Astrocyte (in vitro differentiated cells and primary cell): ENCODE results near the gene WDR7. TPM values are rescaled to one million over a fixed set of nuclear protein-coding genes. Genes with fewer than 3 reads are reported as not detected.

Source experiments
- DNase-seq: peaks from one replicate; pipeline ENCODE4 v3.0.0-alpha.2; 2010; ENCODE audit warnings: low read depth
- FAIRE-seq: peaks from 2 replicates; lab custom pipeline; 2011; peaks lifted over from hg19 to GRCh38; lab: Jason Lieb, UNC
- H2AFZ ChIP-seq: 2 replicates; pipeline ENCODE4 v1.6.0; 2012; ENCODE audit warnings: low read depth, low read length, inconsistent platforms
- H3K27ac ChIP-seq: 2 replicates; pipeline ENCODE4 v1.5.1; 2011; ENCODE audit warnings: low read depth, low read length, inconsistent platforms
- H3K27me3 ChIP-seq: 2 replicates; pipeline ENCODE4 v1.6.0; 2011; ENCODE audit warnings: low read length, inconsistent platforms; ENCODE audit not compliant: insufficient read depth
- H3K36me3 ChIP-seq: 2 replicates; pipeline ENCODE4 v1.5.1; 2011; ENCODE audit warnings: low read length, inconsistent platforms; ENCODE audit not compliant: insufficient read depth
- H3K4me1 ChIP-seq: 2 replicates; pipeline ENCODE4 v1.5.1; 2011; ENCODE audit warnings: low read length, inconsistent platforms; ENCODE audit not compliant: insufficient read depth
- H3K4me2 ChIP-seq: 2 replicates; pipeline ENCODE4 v1.6.0; 2012; ENCODE audit warnings: low read length, inconsistent platforms
- H3K4me3 ChIP-seq: 2 replicates; pipeline ENCODE4 v1.5.1; 2011; ENCODE audit warnings: low read depth, mild to moderate bottlenecking, low read length, inconsistent platforms; ENCODE audit not compliant: insufficient read depth
- H3K79me2 ChIP-seq: 2 replicates; pipeline ENCODE4 v1.6.0; 2012; ENCODE audit warnings: mild to moderate bottlenecking, low read length, inconsistent platforms; ENCODE audit not compliant: insufficient read depth
- H3K9ac ChIP-seq: 2 replicates; pipeline ENCODE4 v1.6.0; 2012; ENCODE audit warnings: mild to moderate bottlenecking, low read length, inconsistent platforms
- H3K9me3 ChIP-seq: 2 replicates; pipeline ENCODE4 v1.5.1; 2012; ENCODE audit warnings: low read depth, mild to moderate bottlenecking, low read length, inconsistent platforms; ENCODE audit not compliant: insufficient read depth
- H4K20me1 ChIP-seq: 2 replicates; pipeline ENCODE4 v1.6.0; 2012; ENCODE audit warnings: low read length, inconsistent platforms; ENCODE audit not compliant: insufficient read depth
- H3K27ac Mint-ChIP-seq: one replicate; pipeline ENCODE4 v1.8.0; 2021; ENCODE audit warnings: mild to moderate bottlenecking, mixed read lengths; ENCODE audit not compliant: unreplicated experiment
- H3K27me3 Mint-ChIP-seq: one replicate; pipeline ENCODE4 v1.8.0; 2021; ENCODE audit warnings: low read depth, mixed read lengths; ENCODE audit not compliant: unreplicated experiment
- H3K36me3 Mint-ChIP-seq: one replicate; pipeline ENCODE4 v1.8.0; 2021; ENCODE audit warnings: low read depth, mixed read lengths; ENCODE audit not compliant: unreplicated experiment
- H3K4me1 Mint-ChIP-seq: one replicate; pipeline ENCODE4 v1.8.0; 2021; ENCODE audit warnings: low read depth, mixed read lengths; ENCODE audit not compliant: unreplicated experiment
- H3K4me3 Mint-ChIP-seq: one replicate; pipeline ENCODE4 v1.8.0; 2021; ENCODE audit warnings: mild to moderate bottlenecking, moderate library complexity, mixed read lengths; ENCODE audit not compliant: unreplicated experiment
- H3K9me3 Mint-ChIP-seq: one replicate; pipeline ENCODE4 v1.8.0; 2021; ENCODE audit warnings: mild to moderate bottlenecking, mixed read lengths; ENCODE audit not compliant: unreplicated experiment
- CTCF ChIP-seq: IDR thresholded peaks from 2 replicates; pipeline ENCODE4 v1.5.1; 2011; ENCODE audit warnings: low read depth, mild to moderate bottlenecking, inconsistent platforms, low read length, moderate library complexity; ENCODE audit not compliant: insufficient read depth
- EZH2 ChIP-seq: IDR thresholded peaks from 2 replicates; pipeline ENCODE4 v1.6.1; 2012; ENCODE audit warnings: mild to moderate bottlenecking, low read length, inconsistent platforms; ENCODE audit not compliant: insufficient read depth
- total RNA-seq: library from RNA; stranded (reverse); gene quantifications from 2 replicates; pipeline ENCODE4 v1.2.1, GENCODE V29; 2021

Gene WDR7
- total RNA-seq, 1 donor from 2014 or later, result 16.9 TPM

DNA sequence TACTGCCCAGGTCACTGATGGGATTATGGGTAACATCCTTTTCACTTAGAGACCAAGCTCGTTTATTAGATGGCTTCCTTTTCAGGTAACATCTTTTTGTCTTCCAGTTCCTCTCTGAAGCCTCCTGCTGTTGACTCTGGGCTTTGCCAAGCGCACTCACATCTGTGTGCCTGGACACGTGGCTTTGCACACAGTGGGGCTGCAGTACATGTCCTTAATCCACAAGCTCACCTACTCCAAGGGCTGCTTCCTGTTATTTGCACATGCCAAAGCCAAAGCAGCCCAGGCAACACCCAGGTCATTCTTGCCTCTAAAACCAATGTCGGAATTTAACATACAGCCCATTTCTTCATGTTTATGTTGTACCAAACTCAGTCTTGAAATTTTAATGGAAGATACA, 371.6 kb downstream of the WDR7 start:
- DNase-seq, result no peak
- H3K4me2 ChIP-seq, result no peak overlapping the region
- H3K27me3 ChIP-seq, result no peaks in the 10 kb centered on the region
- no peaks in the 10 kb centered on the region for H3K9me3 ChIP-seq
- no peaks in the 10 kb centered on the region for H4K20me1 ChIP-seq
- no peaks in the 10 kb centered on the region for H3K4me1 ChIP-seq
- Mint-ChIP-seq H3K4me3 (no peak overlapping the region), H3K9me3 (no peaks in the 10 kb centered on the region), H3K4me1 (peaks cover 7% of the 10 kb centered on the region), H3K27ac (no peak overlapping the region), H3K36me3 (peaks cover 5% of the 10 kb centered on the region), H3K27me3 (peaks cover 1% of the 10 kb centered on the region)
- H3K79me2 ChIP-seq, result no peaks in the 10 kb centered on the region
- H3K4me3 ChIP-seq, result no peak overlapping the region
- TF ChIP-seq EZH2, result no peak
- no peak for TF ChIP-seq CTCF
- H3K9ac ChIP-seq, result no peak overlapping the region
- no peak overlapping the region for H3K27ac ChIP-seq
- no peak for FAIRE-seq
- no peaks in the 10 kb centered on the region for H3K36me3 ChIP-seq
- no peak overlapping the region for H2AFZ ChIP-seq

DNA sequence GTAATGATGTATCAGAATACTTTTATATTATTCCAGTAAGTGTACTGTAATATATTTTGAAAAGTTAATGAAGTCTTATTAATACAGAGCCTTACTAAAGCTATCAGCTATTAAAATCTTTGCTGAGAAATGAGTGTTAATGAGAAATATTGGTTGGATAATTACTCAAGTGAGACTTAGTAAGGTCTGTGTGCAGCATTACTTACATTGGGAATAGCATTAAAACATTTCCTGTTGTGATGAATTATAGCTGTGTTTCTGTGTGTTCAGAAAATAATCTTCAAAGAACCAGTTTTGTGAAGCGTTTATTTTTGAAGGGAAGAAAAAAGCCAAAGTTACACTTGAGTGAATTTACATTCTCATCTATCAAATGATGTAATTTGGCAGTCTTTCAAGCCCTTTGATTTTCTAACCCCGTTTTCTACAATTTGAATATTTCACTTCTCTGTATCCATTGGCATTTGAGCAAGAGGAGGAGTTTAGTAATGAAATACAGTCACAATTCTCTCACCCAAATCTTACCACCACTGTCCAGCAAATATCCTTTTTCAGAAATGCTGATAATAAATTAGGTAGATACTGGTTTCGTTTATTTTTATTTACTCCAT, 372.2 kb downstream of the WDR7 start:
- DNase-seq, result no peak
- FAIRE-seq, result no peak

More for the DNA sequence above, 372.2 kb downstream of the WDR7 start:
- H4K20me1 ChIP-seq, result no peaks in the 10 kb centered on the region
- Mint-ChIP-seq H3K4me3 (no peak overlapping the region), H3K27ac (no peak overlapping the region), H3K4me1 (peaks cover 7% of the 10 kb centered on the region), H3K36me3 (peaks cover 5% of the 10 kb centered on the region), H3K9me3 (no peaks in the 10 kb centered on the region), H3K27me3 (peaks cover 1% of the 10 kb centered on the region)
- no peaks in the 10 kb centered on the region for H3K79me2 ChIP-seq
- H3K4me1 ChIP-seq, result no peaks in the 10 kb centered on the region
- H3K27me3 ChIP-seq, result no peaks in the 10 kb centered on the region
- H3K9me3 ChIP-seq, result no peaks in the 10 kb centered on the region
- no peak overlapping the region for H3K4me2 ChIP-seq
- TF ChIP-seq CTCF (no peak), EZH2 (no peak)
- H3K36me3 ChIP-seq, result no peaks in the 10 kb centered on the region
- no peak overlapping the region for H3K27ac ChIP-seq
- no peak overlapping the region for H3K9ac ChIP-seq
- H3K4me3 ChIP-seq, result no peak overlapping the region
- H2AFZ ChIP-seq, result no peak overlapping the region
